ENCODE measurements around the gene NGB.
"Not testable (repeated sequence)": the region's sequence is repeated elsewhere in the genome, so short reads cannot be mapped to it uniquely, and the experiment has no call there.

Gene NGB, protein sequence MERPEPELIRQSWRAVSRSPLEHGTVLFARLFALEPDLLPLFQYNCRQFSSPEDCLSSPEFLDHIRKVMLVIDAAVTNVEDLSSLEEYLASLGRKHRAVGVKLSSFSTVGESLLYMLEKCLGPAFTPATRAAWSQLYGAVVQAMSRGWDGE

GRCh38 chr14:77271113-77271710, at the start of gene NGB:
Gene NGB, minus strand, starts transcription at chr14:77271206. Its CDS starts 269 bp downstream, at chr14:77270937.
- DNase-seq (ENCODE audit: low spot score): no peak

GRCh38 chr14:77320238-77320935, 49.4 kb upstream of the NGB start, which contains the start of gene POMT2:
Gene POMT2, minus strand, starts transcription at chr14:77320883. Its CDS starts 202 bp downstream, at chr14:77320681.
- DNase-seq (ENCODE audit: low spot score): peak; percentile 92

- no peak for DNase-seq (ENCODE audit: low spot score)
These were observed 48.4 kb upstream of the NGB start for GRCh38 chr14:77319422-77319821.

DNA sequence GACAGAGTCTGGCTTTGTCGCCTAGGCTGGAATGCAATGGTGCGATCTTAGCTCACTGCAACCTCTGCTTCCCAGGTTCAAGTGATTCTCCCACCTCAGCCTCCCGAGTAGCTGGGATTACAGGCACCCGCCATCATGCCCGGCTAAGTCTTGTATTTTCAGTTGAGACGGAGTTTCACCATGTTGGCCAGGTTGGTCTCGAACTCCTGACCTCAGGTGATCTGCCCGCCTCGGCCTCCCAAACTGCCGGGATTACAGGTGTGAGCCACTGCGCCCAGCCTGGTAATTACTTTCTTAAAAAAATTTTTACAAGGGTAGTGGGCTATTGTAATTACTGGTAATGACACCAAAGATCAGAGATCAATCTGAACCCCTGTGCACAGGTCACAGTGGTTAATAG, 47.8 kb upstream of the NGB start:
- DNase-seq (ENCODE audit: low spot score): not testable (repeated sequence)

DNA sequence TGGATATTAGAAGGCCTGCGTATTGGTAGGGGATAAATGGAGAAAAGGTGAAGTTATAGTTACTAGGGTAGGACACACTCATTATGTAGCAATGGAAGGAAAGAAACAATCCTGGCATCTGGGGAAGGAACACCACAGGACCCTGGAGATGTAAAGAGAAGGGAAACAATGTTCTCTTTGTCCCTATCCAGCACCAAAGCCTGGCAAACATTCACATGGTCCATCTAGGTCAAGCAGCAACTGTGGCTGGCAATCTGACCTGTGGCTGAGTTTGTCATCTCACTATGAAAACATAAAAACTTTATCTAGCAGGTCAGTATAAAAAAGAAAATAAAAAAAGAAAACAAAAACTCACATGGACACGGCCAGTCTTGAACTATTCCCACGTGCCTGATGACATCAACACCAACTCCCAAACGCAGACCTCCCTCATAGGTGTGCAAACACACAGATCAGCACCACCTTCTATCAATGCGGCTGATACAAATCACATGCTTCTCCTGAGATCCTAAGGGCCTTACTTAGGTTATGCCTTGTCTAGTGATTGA, 47.1 kb upstream of the NGB start:
- DNase-seq (ENCODE audit: low spot score): no peak

- DNase-seq (ENCODE audit: low spot score): no peak
These were observed 45.9 kb upstream of the NGB start for GRCh38 chr14:77316872-77317301.

- DNase-seq (ENCODE audit: low spot score): no peak
These were observed 45.1 kb upstream of the NGB start for GRCh38 chr14:77316195-77316505.

DNA sequence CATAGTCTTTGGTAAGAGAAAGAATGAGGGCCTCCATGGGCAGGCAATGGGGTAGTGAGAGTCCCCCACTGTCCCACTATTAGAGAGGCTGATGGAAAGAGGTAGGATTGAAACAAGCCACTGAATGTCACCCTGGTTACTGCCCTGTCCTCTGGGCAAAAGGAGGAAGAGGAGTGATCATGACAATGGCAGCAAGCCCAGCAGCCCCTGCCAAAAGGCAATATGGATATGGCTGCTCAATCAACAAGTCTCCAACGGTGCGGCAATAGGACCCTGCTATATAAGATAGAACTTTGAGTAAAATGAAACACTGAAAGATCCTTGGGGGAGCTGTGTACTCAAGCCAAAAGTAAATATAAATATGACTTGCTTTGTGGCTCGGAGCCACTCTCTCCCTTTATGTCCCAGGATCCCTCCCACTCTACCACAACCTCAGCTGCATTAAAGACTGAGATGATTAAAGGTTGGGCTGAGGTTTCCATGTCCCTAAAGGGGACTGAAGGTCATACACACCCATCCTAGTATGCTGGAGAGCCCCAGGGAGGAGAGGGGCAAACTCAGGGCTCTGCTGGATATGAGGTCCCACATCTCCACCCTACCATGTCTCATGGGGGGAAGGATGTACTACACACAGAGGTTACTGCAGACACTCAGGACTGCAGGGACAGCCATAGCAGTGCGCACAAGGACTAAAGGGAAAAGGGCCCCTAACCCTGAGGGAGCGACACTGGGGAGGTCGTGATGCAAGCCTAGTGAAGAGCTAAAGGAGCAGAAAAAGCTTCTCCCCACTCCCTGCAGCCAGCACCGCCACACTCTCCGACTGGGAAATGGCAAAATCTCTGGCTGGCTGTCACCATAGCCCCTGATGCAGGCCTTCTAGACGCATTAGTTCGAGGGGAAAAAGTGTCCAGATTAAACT, 43.8 kb upstream of the NGB start:
- DNase-seq (ENCODE audit: low spot score): no peak

- no peak for DNase-seq (ENCODE audit: low spot score)
These were observed 43.0 kb upstream of the NGB start for GRCh38 chr14:77314043-77314442.

GRCh38 chr14:77313371-77313770, 42.4 kb upstream of the NGB start:
- DNase-seq (ENCODE audit: low spot score): no peak

- DNase-seq (ENCODE audit: low spot score): no peak
These were observed 40.2 kb upstream of the NGB start for GRCh38 chr14:77311217-77311616.

DNA sequence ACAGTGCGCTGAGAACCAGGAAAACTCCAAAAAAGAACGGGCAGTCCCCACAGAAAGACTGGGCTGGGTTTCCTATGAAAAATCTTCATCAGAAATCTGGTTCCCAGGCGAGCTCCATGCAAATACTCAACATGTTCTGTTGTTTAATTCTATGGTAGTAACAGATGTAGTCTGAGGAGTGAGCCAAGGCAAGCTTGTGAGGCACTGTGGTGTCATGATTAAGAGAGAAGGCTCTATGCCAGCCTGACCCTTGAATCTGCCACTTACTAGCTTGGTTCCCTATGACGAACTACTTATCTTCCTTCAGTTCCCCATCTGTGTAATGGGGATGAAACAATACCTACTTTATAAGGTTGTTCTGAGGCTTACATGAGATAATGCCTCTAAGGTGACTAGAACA, 39.0 kb upstream of the NGB start:
- no peak for DNase-seq (ENCODE audit: low spot score)

GRCh38 chr14:77309131-77309530, 38.1 kb upstream of the NGB start:
- DNase-seq (ENCODE audit: low spot score): no peak

GRCh38 chr14:77306851-77307496, 36.0 kb upstream of the NGB start:
- no peak for DNase-seq (ENCODE audit: low spot score)

DNA sequence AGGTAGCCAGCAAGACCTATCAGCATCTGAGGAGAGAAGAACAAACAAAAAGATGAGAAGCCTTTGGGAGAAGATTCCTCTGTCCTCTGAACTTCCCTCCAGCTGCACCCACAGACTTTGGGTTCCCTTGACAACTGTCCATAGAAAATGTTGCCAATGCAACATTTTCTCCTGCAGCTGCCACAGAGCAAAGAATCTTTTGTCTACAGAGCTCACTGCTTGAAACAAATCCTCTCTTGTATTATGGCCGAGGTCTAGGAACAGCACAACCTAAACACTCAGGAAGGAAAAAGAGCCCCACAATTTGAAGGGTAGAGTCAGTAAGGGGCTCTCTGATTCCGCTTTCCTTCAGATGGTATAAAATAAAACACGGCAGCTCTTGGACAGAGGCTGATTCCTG, 35.4 kb upstream of the NGB start:
- no peak for DNase-seq (ENCODE audit: low spot score)

- DNase-seq (ENCODE audit: low spot score): no peak
These were observed 34.7 kb upstream of the NGB start for GRCh38 chr14:77305696-77306095.

- DNase-seq (ENCODE audit: low spot score): no peak
These were observed 32.6 kb upstream of the NGB start for GRCh38 chr14:77303417-77304156.

DNA sequence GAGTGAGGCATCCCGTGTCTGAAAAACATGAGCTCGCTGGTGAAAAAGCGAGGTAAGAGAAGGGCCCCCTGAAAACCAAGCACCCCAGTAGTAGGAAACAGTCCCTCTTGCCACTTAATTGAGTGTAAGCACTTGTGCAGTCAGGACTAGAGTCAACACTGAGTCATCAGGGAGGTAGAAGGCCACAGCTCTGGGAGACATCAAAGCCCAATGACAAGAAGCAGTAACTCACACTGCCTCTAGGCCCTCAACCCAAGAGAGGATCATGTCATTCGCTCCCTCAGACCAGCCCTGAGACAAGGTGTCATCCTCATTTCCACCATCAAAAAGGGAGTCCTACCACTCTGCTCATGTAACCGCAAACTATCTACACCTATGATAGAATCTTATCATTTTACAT, 31.9 kb upstream of the NGB start:
- DNase-seq (ENCODE audit: low spot score): no peak

DNA sequence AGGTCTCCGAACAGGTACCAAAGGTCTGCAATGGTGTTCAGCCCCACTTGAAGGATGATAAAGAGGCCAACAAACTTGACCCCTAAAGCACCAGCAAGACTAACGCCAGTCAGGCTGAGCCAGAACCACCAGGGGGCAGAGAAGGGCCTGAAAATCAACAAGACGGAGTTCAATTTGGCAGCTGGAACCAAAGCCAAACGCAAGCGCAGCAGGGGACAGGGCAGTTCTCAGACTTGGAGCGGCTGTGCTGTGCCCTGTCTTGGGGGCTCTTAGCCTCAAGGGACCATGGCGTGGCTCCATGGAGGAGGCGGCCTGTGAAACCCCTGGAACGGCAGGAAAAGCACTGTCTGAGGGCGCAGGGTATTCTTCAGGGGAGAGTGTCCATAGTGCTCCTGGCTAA, 30.1 kb upstream of the NGB start:
- peak; percentile 30 for DNase-seq (ENCODE audit: low spot score)

GRCh38 chr14:77299771-77300170, 28.8 kb upstream of the NGB start:
- no peak for DNase-seq (ENCODE audit: low spot score)

- no peak for DNase-seq (ENCODE audit: low spot score)
These were observed 25.9 kb upstream of the NGB start for GRCh38 chr14:77296906-77297305.

All from CD4-positive, alpha-beta T cell treated with Interleukin-6 at 100 ng/mL for 8 hours (primary cell).